HepG2 (cell line): ENCODE data around the gene RRAS. TPM values are rescaled to one million over a fixed set of nuclear protein-coding genes. Genes with fewer than 3 reads are reported as not detected.

Source experiments
- ETV5 ChIP-seq: IDR thresholded peaks from 2 replicates; pipeline ENCODE4 v1.6.1; 2018; ENCODE audit warnings: missing biosample characterization, missing genetic modification reagents, inconsistent platforms, borderline replicate concordance
- EZH2 ChIP-seq: conservative IDR thresholded peaks from 2 replicates; pipeline ENCODE4 v1.6.1; 2012; ENCODE audit warnings: mild to moderate bottlenecking, low read depth, low read length, moderate library complexity
- HCFC1 ChIP-seq: fragments of 150-350 bp; IDR thresholded peaks from 2 replicates; pipeline ENCODE4 v1.6.1; 2014; ENCODE audit warnings: low read depth, low read length
- JUNB ChIP-seq: sonication (generic); formaldehyde crosslinking; IDR thresholded peaks from 2 replicates; pipeline ENCODE4 v1.8.0; 2022; ENCODE audit warnings: missing genetic modification reagents, mild to moderate bottlenecking, borderline replicate concordance
- KDM3A ChIP-seq: IDR thresholded peaks from 2 replicates; pipeline ENCODE4 v1.6.1; 2018; ENCODE audit warnings: low read depth, missing compliant biosample characterization
- KLF13 ChIP-seq: sonication (generic); formaldehyde crosslinking; IDR thresholded peaks from 2 replicates; pipeline ENCODE4 v1.4.0; 2020; ENCODE audit warnings: mild to moderate bottlenecking, missing genetic modification reagents
- KMT2A ChIP-seq: sonication (generic); formaldehyde crosslinking; IDR thresholded peaks from 2 replicates; pipeline ENCODE4 v1.4.0; 2020; ENCODE audit warnings: missing genetic modification reagents
- MIER3 ChIP-seq: IDR thresholded peaks from 2 replicates; pipeline ENCODE4 v1.6.1; 2016; ENCODE audit warnings: missing compliant biosample characterization, borderline replicate concordance
- MLLT10 ChIP-seq: sonication (generic); formaldehyde crosslinking; IDR thresholded peaks from 2 replicates; pipeline ENCODE4 v1.4.0; 2020; ENCODE audit warnings: missing genetic modification reagents
- RXRA ChIP-seq: sonication (generic); formaldehyde crosslinking; IDR thresholded peaks from 2 replicates; pipeline ENCODE4 v1.5.1; 2020; ENCODE audit warnings: missing genetic modification reagents
- TARDBP ChIP-seq: sonication (generic); formaldehyde crosslinking; IDR thresholded peaks from 2 replicates; pipeline ENCODE4 v1.8.0; 2022; ENCODE audit warnings: mild to moderate bottlenecking, missing genetic modification reagents
- ZKSCAN1 ChIP-seq: fragments of 150-350 bp; IDR thresholded peaks from 2 replicates; pipeline ENCODE4 v1.6.1; 2014; ENCODE audit warnings: low read length
- ZNF143 ChIP-seq: sonication (generic); formaldehyde crosslinking; IDR thresholded peaks from 2 replicates; pipeline ENCODE4 v1.4.0; 2020; ENCODE audit warnings: missing genetic modification reagents
- ZNF33A ChIP-seq: sonication (generic); formaldehyde crosslinking; IDR thresholded peaks from 2 replicates; pipeline ENCODE4 v1.5.1; 2020; ENCODE audit warnings: missing genetic modification reagents, mild to moderate bottlenecking, moderate library complexity, borderline replicate concordance
- ZNF558 ChIP-seq: sonication (generic); formaldehyde crosslinking; IDR thresholded peaks from 2 replicates; pipeline ENCODE4 v1.9.0; 2022; ENCODE audit warnings: mild to moderate bottlenecking, missing genetic modification reagents, borderline replicate concordance
- ZNF589 ChIP-seq: sonication (generic); formaldehyde crosslinking; conservative IDR thresholded peaks from 2 replicates; pipeline ENCODE4 v1.8.0; 2022; ENCODE audit warnings: mild to moderate bottlenecking, moderate library complexity, missing genetic modification reagents
- ZNF672 ChIP-seq: sonication (generic); formaldehyde crosslinking; IDR thresholded peaks from 2 replicates; pipeline ENCODE4 v1.8.1; 2022; ENCODE audit warnings: missing genetic modification reagents
- ZNF703 ChIP-seq: sonication (generic); formaldehyde crosslinking; IDR thresholded peaks from 2 replicates; pipeline ENCODE4 v1.5.1; 2020; ENCODE audit warnings: missing genetic modification reagents, mild to moderate bottlenecking, moderate library complexity, borderline replicate concordance
- polyA plus RNA-seq, 8 experiments: library from polyadenylated mRNA; depleted of rRNA in 3 of 8; stranded (reverse) in 7 of 8; unstranded in 1 of 8; fragments of >200 nt; fragmentation: Illumina TruSeq in 4 of 8; extraction: Trizol in 4 of 8; gene quantifications; 2 replicates each; pipeline versions ENCODE4 v1.2.1 to v1.2.3, GENCODE V29; 2011 to 2016; ENCODE audit warnings: low read depth in 4 of 8, missing spikeins in 1 of 8, mixed read lengths in 1 of 8; ENCODE audit not compliant: insufficient read depth in 1 of 8
- total RNA-seq, 5 experiments: library from RNA; depleted of rRNA; stranded (reverse); fragments of >200 nt; fragmentation: Illumina TruSeq; extraction: Trizol; gene quantifications; 2 replicates each; pipeline ENCODE4 v1.2.3, GENCODE V29; 2016; ENCODE audit warnings: low read depth in 1 of 5
- TF ChIP-seq, protein P1 (sequence below): sonication (generic); formaldehyde crosslinking; IDR thresholded peaks from 2 replicates; pipeline ENCODE4 v1.4.0; 2020; ENCODE audit warnings: missing genetic modification reagents, borderline replicate concordance
- TF ChIP-seq, protein P2 (sequence below): sonication (generic); formaldehyde crosslinking; IDR thresholded peaks from 2 replicates; pipeline ENCODE4 v1.4.0; 2020; ENCODE audit warnings: missing genetic modification reagents
- TF ChIP-seq, protein P3 (sequence below): fragments of 450-650 bp; IDR thresholded peaks from 2 replicates; pipeline ENCODE4 v1.6.1; 2017
- TF ChIP-seq, protein P4 (sequence below): sonication (generic); formaldehyde crosslinking; IDR thresholded peaks from 2 replicates; pipeline ENCODE4 v1.9.0; 2022; ENCODE audit warnings: missing genetic modification reagents, mild to moderate bottlenecking, borderline replicate concordance

Gene RRAS
- total and polyA plus RNA-seq, 2 of the 13 experiments (the other 11 are each of a cell fraction or from before 2014, with no cell fraction given): 1.5 to 12.0 TPM

DNA sequence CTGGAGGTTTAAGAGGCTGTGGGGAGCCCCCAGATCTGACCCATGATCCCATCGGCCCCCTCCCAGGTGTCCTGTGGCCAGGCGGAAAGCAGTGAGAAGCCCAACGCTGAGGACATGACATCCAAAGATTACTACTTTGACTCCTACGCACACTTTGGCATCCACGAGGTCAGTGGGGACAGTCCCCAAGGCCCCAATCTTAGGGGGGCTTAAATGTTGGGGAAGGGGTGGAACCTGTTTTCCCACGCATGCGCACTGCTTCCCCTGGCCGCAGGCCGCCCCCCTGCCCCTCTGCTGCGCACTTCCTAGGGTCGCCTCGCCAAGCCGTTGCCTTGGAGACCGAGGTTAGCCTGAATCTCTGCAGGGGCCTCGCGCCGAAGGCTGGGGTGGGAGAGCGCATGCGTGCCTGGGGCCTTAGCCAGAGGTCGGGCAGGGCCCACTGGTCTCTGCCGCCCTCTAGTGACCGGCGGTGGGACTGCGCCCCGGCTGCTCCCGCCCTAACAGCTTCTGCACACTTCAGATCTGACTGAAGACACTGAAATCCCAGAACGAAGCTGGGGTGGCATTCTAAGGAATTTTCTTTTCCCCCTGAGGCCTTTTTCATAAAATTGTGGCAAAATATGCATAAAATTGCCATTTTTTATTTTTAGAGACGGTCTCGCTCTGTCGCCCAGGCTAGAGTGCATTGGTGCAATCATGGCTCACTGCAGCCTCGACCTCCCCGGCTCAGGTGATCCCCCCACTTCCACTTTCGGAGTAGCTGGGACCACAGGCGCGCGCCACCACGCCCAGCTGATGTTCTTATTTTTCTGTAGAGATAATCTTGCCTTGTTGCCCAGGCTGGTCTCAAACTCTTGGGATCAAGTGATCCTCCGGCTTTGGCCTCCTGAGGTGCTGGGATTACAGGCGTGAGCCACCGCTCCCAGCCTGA is 40.7 kb upstream of the RRAS start (continued):
- TF ChIP-seq RXRA (CRISPR knock-in tag) (peak; percentile 53; the same call in 1 of the 2 replicates), JUNB (CRISPR knock-in tag) (no peak), EZH2 (no peak), ZNF558 (CRISPR knock-in tag) (no peak), KMT2A (0 out of 2 replicates have a peak, but pooled peaks have one; percentile 27), ETV5 (CRISPR knock-in tag) (no peak), KLF13 (no peak), MLLT10 (no peak), ZNF33A (CRISPR knock-in tag) (no peak), HCFC1 (peak; percentile 32; the same call in 1 of the 2 replicates), ZNF589 (no peak), ZNF672 (CRISPR knock-in tag) (no peak), ZKSCAN1 (no peak), KDM3A (CRISPR knock-in tag) (0 out of 2 replicates have a peak, but pooled peaks have one; percentile 40), MIER3 (CRISPR knock-in tag) (no peak), ZNF143 (no peak), TARDBP (CRISPR knock-in tag) (no peak), ZNF703 (CRISPR knock-in tag) (no peak)
- TF ChIP-seq, protein P1, sequence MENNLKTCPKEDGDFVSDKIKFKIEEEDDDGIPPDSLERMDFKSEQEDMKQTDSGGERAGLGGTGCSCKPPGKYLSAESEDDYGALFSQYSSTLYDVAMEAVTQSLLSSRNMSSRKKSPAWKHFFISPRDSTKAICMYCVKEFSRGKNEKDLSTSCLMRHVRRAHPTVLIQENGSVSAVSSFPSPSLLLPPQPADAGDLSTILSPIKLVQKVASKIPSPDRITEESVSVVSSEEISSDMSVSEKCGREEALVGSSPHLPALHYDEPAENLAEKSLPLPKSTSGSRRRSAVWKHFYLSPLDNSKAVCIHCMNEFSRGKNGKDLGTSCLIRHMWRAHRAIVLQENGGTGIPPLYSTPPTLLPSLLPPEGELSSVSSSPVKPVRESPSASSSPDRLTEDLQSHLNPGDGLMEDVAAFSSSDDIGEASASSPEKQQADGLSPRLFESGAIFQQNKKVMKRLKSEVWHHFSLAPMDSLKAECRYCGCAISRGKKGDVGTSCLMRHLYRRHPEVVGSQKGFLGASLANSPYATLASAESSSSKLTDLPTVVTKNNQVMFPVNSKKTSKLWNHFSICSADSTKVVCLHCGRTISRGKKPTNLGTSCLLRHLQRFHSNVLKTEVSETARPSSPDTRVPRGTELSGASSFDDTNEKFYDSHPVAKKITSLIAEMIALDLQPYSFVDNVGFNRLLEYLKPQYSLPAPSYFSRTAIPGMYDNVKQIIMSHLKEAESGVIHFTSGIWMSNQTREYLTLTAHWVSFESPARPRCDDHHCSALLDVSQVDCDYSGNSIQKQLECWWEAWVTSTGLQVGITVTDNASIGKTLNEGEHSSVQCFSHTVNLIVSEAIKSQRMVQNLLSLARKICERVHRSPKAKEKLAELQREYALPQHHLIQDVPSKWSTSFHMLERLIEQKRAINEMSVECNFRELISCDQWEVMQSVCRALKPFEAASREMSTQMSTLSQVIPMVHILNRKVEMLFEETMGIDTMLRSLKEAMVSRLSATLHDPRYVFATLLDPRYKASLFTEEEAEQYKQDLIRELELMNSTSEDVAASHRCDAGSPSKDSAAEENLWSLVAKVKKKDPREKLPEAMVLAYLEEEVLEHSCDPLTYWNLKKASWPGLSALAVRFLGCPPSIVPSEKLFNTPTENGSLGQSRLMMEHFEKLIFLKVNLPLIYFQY (CRISPR knock-in tag): no peak
- TF ChIP-seq, protein P2, sequence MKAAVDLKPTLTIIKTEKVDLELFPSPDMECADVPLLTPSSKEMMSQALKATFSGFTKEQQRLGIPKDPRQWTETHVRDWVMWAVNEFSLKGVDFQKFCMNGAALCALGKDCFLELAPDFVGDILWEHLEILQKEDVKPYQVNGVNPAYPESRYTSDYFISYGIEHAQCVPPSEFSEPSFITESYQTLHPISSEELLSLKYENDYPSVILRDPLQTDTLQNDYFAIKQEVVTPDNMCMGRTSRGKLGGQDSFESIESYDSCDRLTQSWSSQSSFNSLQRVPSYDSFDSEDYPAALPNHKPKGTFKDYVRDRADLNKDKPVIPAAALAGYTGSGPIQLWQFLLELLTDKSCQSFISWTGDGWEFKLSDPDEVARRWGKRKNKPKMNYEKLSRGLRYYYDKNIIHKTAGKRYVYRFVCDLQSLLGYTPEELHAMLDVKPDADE (CRISPR knock-in tag): no peak
- TF ChIP-seq, protein P3, sequence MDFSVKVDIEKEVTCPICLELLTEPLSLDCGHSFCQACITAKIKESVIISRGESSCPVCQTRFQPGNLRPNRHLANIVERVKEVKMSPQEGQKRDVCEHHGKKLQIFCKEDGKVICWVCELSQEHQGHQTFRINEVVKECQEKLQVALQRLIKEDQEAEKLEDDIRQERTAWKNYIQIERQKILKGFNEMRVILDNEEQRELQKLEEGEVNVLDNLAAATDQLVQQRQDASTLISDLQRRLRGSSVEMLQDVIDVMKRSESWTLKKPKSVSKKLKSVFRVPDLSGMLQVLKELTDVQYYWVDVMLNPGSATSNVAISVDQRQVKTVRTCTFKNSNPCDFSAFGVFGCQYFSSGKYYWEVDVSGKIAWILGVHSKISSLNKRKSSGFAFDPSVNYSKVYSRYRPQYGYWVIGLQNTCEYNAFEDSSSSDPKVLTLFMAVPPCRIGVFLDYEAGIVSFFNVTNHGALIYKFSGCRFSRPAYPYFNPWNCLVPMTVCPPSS: no peak
- TF ChIP-seq, protein P4, sequence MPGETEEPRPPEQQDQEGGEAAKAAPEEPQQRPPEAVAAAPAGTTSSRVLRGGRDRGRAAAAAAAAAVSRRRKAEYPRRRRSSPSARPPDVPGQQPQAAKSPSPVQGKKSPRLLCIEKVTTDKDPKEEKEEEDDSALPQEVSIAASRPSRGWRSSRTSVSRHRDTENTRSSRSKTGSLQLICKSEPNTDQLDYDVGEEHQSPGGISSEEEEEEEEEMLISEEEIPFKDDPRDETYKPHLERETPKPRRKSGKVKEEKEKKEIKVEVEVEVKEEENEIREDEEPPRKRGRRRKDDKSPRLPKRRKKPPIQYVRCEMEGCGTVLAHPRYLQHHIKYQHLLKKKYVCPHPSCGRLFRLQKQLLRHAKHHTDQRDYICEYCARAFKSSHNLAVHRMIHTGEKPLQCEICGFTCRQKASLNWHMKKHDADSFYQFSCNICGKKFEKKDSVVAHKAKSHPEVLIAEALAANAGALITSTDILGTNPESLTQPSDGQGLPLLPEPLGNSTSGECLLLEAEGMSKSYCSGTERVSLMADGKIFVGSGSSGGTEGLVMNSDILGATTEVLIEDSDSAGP (CRISPR knock-in tag): no peak; the same call in 1 of the 2 replicates
